Endometrial microvascular endothelial cells (primary cell): ENCODE measurements around the gene CTNNB1. TPM values are rescaled to one million over a fixed set of nuclear protein-coding genes. Genes with fewer than 3 reads are reported as not detected.
"Not testable (repeated sequence)": the region's sequence is repeated elsewhere in the genome, so short reads cannot be mapped to it uniquely, and the experiment has no call there.

Experiments used
- in situ Hi-C: cut with HindIII; loops from 2 replicates; pipeline ENCODE4 v1.10.0; 2017; ENCODE audit warnings: low sequenced_read_pairs, low pct_unique_long_range_greater_than_20kb; ENCODE audit errors: inconsistent ontology term
- total RNA-seq: library from RNA; depleted of rRNA; stranded (reverse); fragments of >200 nt; gene quantifications from one replicate; pipeline ENCODE4 v1.2.3, GENCODE V29; 2015; ENCODE audit errors: inconsistent ontology term

The CTNNB1 gene
- total RNA-seq, 1 donor from 2014 or later = 426 TPM

DNA sequence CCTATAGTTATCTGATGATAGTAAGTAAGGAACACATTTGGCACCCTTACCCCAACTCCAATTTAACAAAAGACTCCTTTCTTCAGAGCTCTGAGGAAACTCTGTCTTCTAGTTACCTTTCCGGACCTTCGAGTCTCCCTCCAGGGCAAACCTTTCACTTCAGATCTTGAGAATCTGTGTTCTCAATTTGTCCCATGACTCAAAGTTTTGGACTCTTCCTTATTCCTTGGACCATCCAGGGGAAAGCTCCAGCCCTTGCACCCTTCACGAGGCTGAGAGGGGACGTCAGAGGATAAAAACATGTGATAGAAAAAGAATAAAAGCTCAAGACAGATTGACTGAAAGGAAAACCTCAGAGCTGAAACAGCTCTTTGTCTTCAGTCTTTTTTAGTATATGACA lies 76.9 kb downstream of the CTNNB1 start:
- in situ Hi-C loops = no loop called here

GRCh38 chr3:41277790-41278465 lies 78.6 kb downstream of the CTNNB1 start:
- in situ Hi-C loops = no loop called here

GRCh38 chr3:41284934-41285333 lies 85.6 kb downstream of the CTNNB1 start:
- in situ Hi-C loops = not testable (repeated sequence)

- in situ Hi-C loops = no loop called here
These were observed 87.0 kb downstream of the CTNNB1 start for GRCh38 chr3:41286305-41286704.

- in situ Hi-C loops = no loop called here
These were observed 89.5 kb downstream of the CTNNB1 start for GRCh38 chr3:41288785-41289184.
